Measurements from ENCODE around the gene CKB.

CKB gene

GRCh38 chr14:103549361-103550311, 27.0 kb upstream of the CKB start:
- peak; percentile 59 for DNase-seq (ENCODE audit: low spot score)

GRCh38 chr14:103548463-103549351, 26.1 kb upstream of the CKB start:
- no peak for DNase-seq (ENCODE audit: low spot score)

GRCh38 chr14:103547941-103548462, 25.4 kb upstream of the CKB start:
- DNase-seq (ENCODE audit: low spot score), result no peak

GRCh38 chr14:103547455-103547940, 24.9 kb upstream of the CKB start:
- no peak for DNase-seq (ENCODE audit: low spot score)

- DNase-seq (ENCODE audit: low spot score), result peak; percentile 91
These were observed 24.2 kb upstream of the CKB start for GRCh38 chr14:103546652-103547454.

GRCh38 chr14:103545915-103546651, 23.5 kb upstream of the CKB start:
- DNase-seq (ENCODE audit: low spot score), result no peak

- no peak for DNase-seq (ENCODE audit: low spot score)
These were observed 22.7 kb upstream of the CKB start for GRCh38 chr14:103545219-103545914.

- no peak for DNase-seq (ENCODE audit: low spot score)
These were observed 22.0 kb upstream of the CKB start for GRCh38 chr14:103544388-103545218.

- no peak for DNase-seq (ENCODE audit: low spot score)
These were observed 21.2 kb upstream of the CKB start for GRCh38 chr14:103543721-103544387.

GRCh38 chr14:103543140-103543539, 20.5 kb upstream of the CKB start:
- no peak for DNase-seq (ENCODE audit: low spot score)

- DNase-seq (ENCODE audit: low spot score), result no peak
These were observed 20.0 kb upstream of the CKB start for GRCh38 chr14:103542605-103543088.

- DNase-seq (ENCODE audit: low spot score), result no peak
These were observed 19.3 kb upstream of the CKB start for GRCh38 chr14:103541709-103542604.

GRCh38 chr14:103540821-103541708, 18.4 kb upstream of the CKB start:
- no peak for DNase-seq (ENCODE audit: low spot score)

- DNase-seq (ENCODE audit: low spot score), result no peak
These were observed 16.6 kb upstream of the CKB start for GRCh38 chr14:103539056-103539825.

GRCh38 chr14:103538291-103539055, 15.8 kb upstream of the CKB start:
- no peak for DNase-seq (ENCODE audit: low spot score)

Data from HuH-7.5 (cell line).